ENCODE results near the gene PHF19. TPM values are rescaled to one million over a fixed set of nuclear protein-coding genes. Genes with fewer than 3 reads are reported as not detected.

The PHF19 gene
- total and polyA plus RNA-seq, 10 of the 15 experiments (the other 5 are each of a cell fraction or from before 2014, with no cell fraction given), result 26.0 to 133 (median 87.7) TPM

DNA sequence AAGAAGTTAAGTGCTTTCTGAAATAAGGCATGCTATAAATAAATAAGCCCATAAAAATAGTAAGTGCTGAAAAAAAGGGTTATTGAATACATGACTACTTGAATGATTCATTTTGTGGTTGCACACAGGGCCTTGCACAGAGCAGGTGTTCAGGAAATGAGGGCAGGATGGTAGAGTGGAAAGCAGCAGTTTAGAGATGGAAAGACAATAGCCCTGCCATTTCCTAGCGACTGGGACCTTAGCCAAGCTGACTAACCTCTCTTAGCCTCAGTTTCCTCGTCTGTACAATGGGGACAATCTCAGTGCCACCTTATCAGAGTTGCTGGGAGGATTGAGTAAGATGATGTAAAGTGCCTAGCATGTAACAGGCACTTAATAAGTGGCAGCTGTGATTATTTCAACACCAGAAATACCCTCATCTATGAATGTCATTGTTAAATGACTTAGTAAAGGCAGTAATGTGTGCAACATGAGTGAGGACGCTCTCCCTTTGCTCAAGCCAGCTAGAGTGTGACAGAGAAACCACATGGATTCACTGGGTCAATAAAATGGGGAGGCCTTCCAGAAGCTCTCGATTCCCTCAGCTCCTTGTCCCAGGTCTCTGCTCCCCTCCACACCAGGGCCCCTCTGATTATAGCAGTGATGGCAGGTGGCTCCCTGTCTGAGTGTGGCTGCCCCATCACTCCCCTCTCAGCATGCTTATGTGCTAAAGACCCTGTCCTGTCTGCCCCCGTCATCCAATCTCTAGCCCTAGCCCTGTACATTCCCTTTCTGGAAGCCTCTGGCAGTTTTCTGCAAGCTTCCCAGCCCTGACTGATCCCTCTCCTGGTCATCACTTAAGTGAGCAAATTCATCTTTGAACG, 16.0 kb upstream of the PHF19 start (continued):
- TF ChIP-seq, protein P1, sequence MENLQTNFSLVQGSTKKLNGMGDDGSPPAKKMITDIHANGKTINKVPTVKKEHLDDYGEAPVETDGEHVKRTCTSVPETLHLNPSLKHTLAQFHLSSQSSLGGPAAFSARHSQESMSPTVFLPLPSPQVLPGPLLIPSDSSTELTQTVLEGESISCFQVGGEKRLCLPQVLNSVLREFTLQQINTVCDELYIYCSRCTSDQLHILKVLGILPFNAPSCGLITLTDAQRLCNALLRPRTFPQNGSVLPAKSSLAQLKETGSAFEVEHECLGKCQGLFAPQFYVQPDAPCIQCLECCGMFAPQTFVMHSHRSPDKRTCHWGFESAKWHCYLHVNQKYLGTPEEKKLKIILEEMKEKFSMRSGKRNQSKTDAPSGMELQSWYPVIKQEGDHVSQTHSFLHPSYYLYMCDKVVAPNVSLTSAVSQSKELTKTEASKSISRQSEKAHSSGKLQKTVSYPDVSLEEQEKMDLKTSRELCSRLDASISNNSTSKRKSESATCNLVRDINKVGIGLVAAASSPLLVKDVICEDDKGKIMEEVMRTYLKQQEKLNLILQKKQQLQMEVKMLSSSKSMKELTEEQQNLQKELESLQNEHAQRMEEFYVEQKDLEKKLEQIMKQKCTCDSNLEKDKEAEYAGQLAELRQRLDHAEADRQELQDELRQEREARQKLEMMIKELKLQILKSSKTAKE (IDR thresholded peaks at IDR 0.05; ENCODE audit: low read depth, poor library complexity, severe bottlenecking), result peak; percentile 78
- peak; percentile 74 for TF ChIP-seq NR2F1 (conservative IDR thresholded peaks at IDR 0.05)
- no peak for TF ChIP-seq MTA3 (IDR thresholded peaks at IDR 0.05; ENCODE audit: borderline replicate concordance, low read length)
- peak; percentile 99 for TF ChIP-seq MEF2A (IDR thresholded peaks at IDR 0.05; ENCODE audit: insufficient read depth, low read depth, low read length)
- TF ChIP-seq ASH2L (IDR thresholded peaks at IDR 0.05; ENCODE audit: borderline replicate concordance, low read depth), result 0 out of 2 replicates have a peak, but pooled peaks have one; percentile 19
- TF ChIP-seq HCFC1 (IDR thresholded peaks at IDR 0.05; ENCODE audit: low read length), result no peak; the same call in 1 of the 2 replicates
- no peak for TF ChIP-seq SUPT20H (IDR thresholded peaks at IDR 0.05; ENCODE audit: borderline replicate concordance, control insufficient read depth, low read depth, low read length)
- peak; percentile 97 for TF ChIP-seq ZNF217 (IDR thresholded peaks at IDR 0.05)
- TF ChIP-seq PKNOX1 (IDR thresholded peaks at IDR 0.05), result peak; percentile 15; the same call in 1 of the 2 replicates
- peak; percentile 95 for TF ChIP-seq MEF2B (IDR thresholded peaks at IDR 0.05; ENCODE audit: partially characterized antibody, poor library complexity, severe bottlenecking)
- peak; percentile 67 for TF ChIP-seq SP1 (IDR thresholded peaks at IDR 0.05; ENCODE audit: low read depth, low read length)
- TF ChIP-seq TCF12 (IDR thresholded peaks at IDR 0.05; ENCODE audit: low read depth, low read length), result peak; percentile 99
- TF ChIP-seq NR2C1 (IDR thresholded peaks at IDR 0.05), result no peak
- TF ChIP-seq ZNF24 (IDR thresholded peaks at IDR 0.05), result peak; percentile 61
- TF ChIP-seq, protein P2, sequence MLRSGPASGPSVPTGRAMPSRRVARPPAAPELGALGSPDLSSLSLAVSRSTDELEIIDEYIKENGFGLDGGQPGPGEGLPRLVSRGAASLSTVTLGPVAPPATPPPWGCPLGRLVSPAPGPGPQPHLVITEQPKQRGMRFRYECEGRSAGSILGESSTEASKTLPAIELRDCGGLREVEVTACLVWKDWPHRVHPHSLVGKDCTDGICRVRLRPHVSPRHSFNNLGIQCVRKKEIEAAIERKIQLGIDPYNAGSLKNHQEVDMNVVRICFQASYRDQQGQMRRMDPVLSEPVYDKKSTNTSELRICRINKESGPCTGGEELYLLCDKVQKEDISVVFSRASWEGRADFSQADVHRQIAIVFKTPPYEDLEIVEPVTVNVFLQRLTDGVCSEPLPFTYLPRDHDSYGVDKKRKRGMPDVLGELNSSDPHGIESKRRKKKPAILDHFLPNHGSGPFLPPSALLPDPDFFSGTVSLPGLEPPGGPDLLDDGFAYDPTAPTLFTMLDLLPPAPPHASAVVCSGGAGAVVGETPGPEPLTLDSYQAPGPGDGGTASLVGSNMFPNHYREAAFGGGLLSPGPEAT (IDR thresholded peaks at IDR 0.05; ENCODE audit: low read depth), result peak; percentile 77
- TF ChIP-seq EZH2 (IDR thresholded peaks at IDR 0.05; ENCODE audit: borderline replicate concordance, control insufficient read depth, low read depth, low read length), result no peak
- peak; percentile 62 for TF ChIP-seq POLR2A (IDR thresholded peaks at IDR 0.05; ENCODE audit: low read depth, low read length)
- TF ChIP-seq, protein P3, sequence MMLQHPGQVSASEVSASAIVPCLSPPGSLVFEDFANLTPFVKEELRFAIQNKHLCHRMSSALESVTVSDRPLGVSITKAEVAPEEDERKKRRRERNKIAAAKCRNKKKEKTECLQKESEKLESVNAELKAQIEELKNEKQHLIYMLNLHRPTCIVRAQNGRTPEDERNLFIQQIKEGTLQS (IDR thresholded peaks at IDR 0.05; ENCODE audit: borderline replicate concordance, extremely low read depth, low read depth, low read length), result no peak
- TF ChIP-seq BACH1 (IDR thresholded peaks at IDR 0.05; ENCODE audit: borderline replicate concordance), result no peak
- peak; percentile 85 for TF ChIP-seq POU2F2 (IDR thresholded peaks at IDR 0.05; ENCODE audit: borderline replicate concordance, low read depth, low read length)
- TF ChIP-seq RFX5 (IDR thresholded peaks at IDR 0.05; ENCODE audit: low read depth, low read length), result no peak
- peak; percentile 42; the same call in 1 of the 2 replicates for TF ChIP-seq RCOR1 (conservative IDR thresholded peaks at IDR 0.05; ENCODE audit: low read depth, low read length)
- peak; percentile 97 for TF ChIP-seq JUNB (IDR thresholded peaks at IDR 0.05)
- peak; percentile 95 for TF ChIP-seq CBFB (IDR thresholded peaks at IDR 0.05; ENCODE audit: low read depth)
- peak; percentile 99 for TF ChIP-seq TCF3 (IDR thresholded peaks at IDR 0.05; ENCODE audit: borderline replicate concordance, insufficient read depth, low read depth, low read length)
- TF ChIP-seq SMAD5 (IDR thresholded peaks at IDR 0.05; ENCODE audit: low read depth), result no peak
- no peak for TF ChIP-seq PML (IDR thresholded peaks at IDR 0.05; ENCODE audit: low read length)

Measured in GM12878 (cell line).